ENCODE results near the gene COX7A2L. TPM values are rescaled to one million over a fixed set of nuclear protein-coding genes. Genes with fewer than 3 reads are reported as not detected.

COX7A2L gene
- total RNA-seq, 1 donor from 2014 or later, result 126 TPM

- Mint-ChIP-seq H3K9me3 (ENCODE audit: unreplicated experiment) (no peaks in the 10 kb centered on the region), H3K4me3 (ENCODE audit: unreplicated experiment) (no peak overlapping the region), H3K4me1 (ENCODE audit: low read depth, unreplicated experiment) (peaks cover 26% of the 10 kb centered on the region), H3K27ac (ENCODE audit: unreplicated experiment) (no peak overlapping the region), H3K27me3 (ENCODE audit: low read depth, unreplicated experiment) (no peaks in the 10 kb centered on the region), H3K36me3 (ENCODE audit: low read depth, unreplicated experiment) (peaks cover 35% of the 10 kb centered on the region)
- no peak overlapping the region for H3K4me3 ChIP-seq (ENCODE audit: insufficient read depth, low read depth, low read length)
- TF ChIP-seq EZH2 (IDR thresholded peaks at IDR 0.05; ENCODE audit: insufficient read depth, low read length) (no peak), CTCF (IDR thresholded peaks at IDR 0.05; ENCODE audit: insufficient read depth, low read depth, low read length) (no peak)
- H3K36me3 ChIP-seq (ENCODE audit: insufficient read depth, low read length), result peaks cover 13% of the 10 kb centered on the region
- DNase-seq (ENCODE audit: low read depth) (no peak), FAIRE-seq (no peak)
- H3K79me2 ChIP-seq (ENCODE audit: insufficient read depth, low read length), result peaks cover 84% of the 10 kb centered on the region
- no peaks in the 10 kb centered on the region for H3K27me3 ChIP-seq (ENCODE audit: insufficient read depth, low read length)
- H3K4me2 ChIP-seq (ENCODE audit: low read length), result no peak overlapping the region
- H3K4me1 ChIP-seq (ENCODE audit: insufficient read depth, low read length), result peaks cover 20% of the 10 kb centered on the region
- no peak overlapping the region for H3K9ac ChIP-seq (ENCODE audit: low read length)
- peaks cover 57% of the 10 kb centered on the region for H4K20me1 ChIP-seq (ENCODE audit: insufficient read depth, low read length)
- no peak overlapping the region for H3K27ac ChIP-seq (ENCODE audit: low read depth, low read length)
- H2AFZ ChIP-seq (ENCODE audit: low read depth, low read length), result no peak overlapping the region
- H3K9me3 ChIP-seq (ENCODE audit: insufficient read depth, low read depth, low read length), result no peaks in the 10 kb centered on the region
Observed at GRCh38 chr2:42345986-42346385, 15.0 kb downstream of the COX7A2L start.

- H3K4me3 Mint-ChIP-seq (ENCODE audit: unreplicated experiment), result peak overlapping the region; percentile 68
- Histone ChIP-seq H3K4me2 (ENCODE audit: low read length) (peak overlapping the region; percentile 62), H2AFZ (ENCODE audit: low read depth, low read length) (no peak overlapping the region), H3K79me2 (ENCODE audit: insufficient read depth, low read length) (peaks cover 78% of the 10 kb centered on the region), H4K20me1 (ENCODE audit: insufficient read depth, low read length) (peaks cover 34% of the 10 kb centered on the region), H3K36me3 (ENCODE audit: insufficient read depth, low read length) (no peaks in the 10 kb centered on the region), H3K27me3 (ENCODE audit: insufficient read depth, low read length) (no peaks in the 10 kb centered on the region), H3K9ac (ENCODE audit: low read length) (peak overlapping the region; percentile 54), H3K9me3 (ENCODE audit: insufficient read depth, low read depth, low read length) (no peaks in the 10 kb centered on the region), H3K4me1 (ENCODE audit: insufficient read depth, low read length) (peaks cover 22% of the 10 kb centered on the region), H3K4me3 (ENCODE audit: insufficient read depth, low read depth, low read length) (no peak overlapping the region), H3K27ac (ENCODE audit: low read depth, low read length) (peak overlapping the region; percentile 65)
- DNase-seq (ENCODE audit: low read depth) (no peak), FAIRE-seq (no peak)
- peaks cover 43% of the 10 kb centered on the region for H3K36me3 Mint-ChIP-seq (ENCODE audit: low read depth, unreplicated experiment)
- peak overlapping the region; percentile 94 for H3K27ac Mint-ChIP-seq (ENCODE audit: unreplicated experiment)
- no peaks in the 10 kb centered on the region for H3K27me3 Mint-ChIP-seq (ENCODE audit: low read depth, unreplicated experiment)
- H3K4me1 Mint-ChIP-seq (ENCODE audit: low read depth, unreplicated experiment), result peaks cover 32% of the 10 kb centered on the region
- no peak for TF ChIP-seq EZH2 (IDR thresholded peaks at IDR 0.05; ENCODE audit: insufficient read depth, low read length)
- no peaks in the 10 kb centered on the region for H3K9me3 Mint-ChIP-seq (ENCODE audit: unreplicated experiment)
Observed at GRCh38 chr2:42342795-42343241, 18.2 kb downstream of the COX7A2L start.

GRCh38 chr2:42342061-42342794, 18.8 kb downstream of the COX7A2L start:
- Histone ChIP-seq H3K27ac (ENCODE audit: low read depth, low read length) (peak overlapping the region; percentile 85), H2AFZ (ENCODE audit: low read depth, low read length) (no peak overlapping the region), H3K4me1 (ENCODE audit: insufficient read depth, low read length) (peaks cover 25% of the 10 kb centered on the region), H3K4me3 (ENCODE audit: insufficient read depth, low read depth, low read length) (no peak overlapping the region), H3K9ac (ENCODE audit: low read length) (peak overlapping the region; percentile 54), H3K27me3 (ENCODE audit: insufficient read depth, low read length) (no peaks in the 10 kb centered on the region), H3K79me2 (ENCODE audit: insufficient read depth, low read length) (peaks cover 73% of the 10 kb centered on the region), H3K36me3 (ENCODE audit: insufficient read depth, low read length) (no peaks in the 10 kb centered on the region), H3K4me2 (ENCODE audit: low read length) (peak overlapping the region; percentile 62), H4K20me1 (ENCODE audit: insufficient read depth, low read length) (peaks cover 31% of the 10 kb centered on the region), H3K9me3 (ENCODE audit: insufficient read depth, low read depth, low read length) (no peaks in the 10 kb centered on the region)
- H3K36me3 Mint-ChIP-seq (ENCODE audit: low read depth, unreplicated experiment), result peaks cover 46% of the 10 kb centered on the region
- H3K27me3 Mint-ChIP-seq (ENCODE audit: low read depth, unreplicated experiment), result no peaks in the 10 kb centered on the region
- H3K9me3 Mint-ChIP-seq (ENCODE audit: unreplicated experiment), result no peaks in the 10 kb centered on the region
- DNase-seq (ENCODE audit: low read depth), result peak; percentile 89
- H3K27ac Mint-ChIP-seq (ENCODE audit: unreplicated experiment), result peak overlapping the region; percentile 94
- peaks cover 36% of the 10 kb centered on the region for H3K4me1 Mint-ChIP-seq (ENCODE audit: low read depth, unreplicated experiment)
- FAIRE-seq, result peak; percentile 77
- no peak overlapping the region for H3K4me3 Mint-ChIP-seq (ENCODE audit: unreplicated experiment)
- no peak for TF ChIP-seq EZH2 (IDR thresholded peaks at IDR 0.05; ENCODE audit: insufficient read depth, low read length)
- TF ChIP-seq CTCF (IDR thresholded peaks at IDR 0.05; ENCODE audit: insufficient read depth, low read depth, low read length), result no peak
